Measurements from ENCODE around the gene BCAS4. TPM values are rescaled to one million over a fixed set of nuclear protein-coding genes. Genes with fewer than 3 reads are reported as not detected.

Gene BCAS4
- total RNA-seq, 1 donor from 2014 or later, result 15.7 TPM

- no peak for TF ChIP-seq CTCF (conservative IDR thresholded peaks at IDR 0.05; ENCODE audit: low read depth, low read length)
- no peak for DNase-seq (ENCODE audit: low read depth)
- H3K4me3 ChIP-seq (ENCODE audit: low read depth, low read length), result no peak overlapping the region
These were observed 33.7 kb downstream of the BCAS4 start for GRCh38 chr20:50828363-50829136.

- no peak for DNase-seq (ENCODE audit: low read depth)
These were observed 36.8 kb downstream of the BCAS4 start for GRCh38 chr20:50831622-50832021.

DNA sequence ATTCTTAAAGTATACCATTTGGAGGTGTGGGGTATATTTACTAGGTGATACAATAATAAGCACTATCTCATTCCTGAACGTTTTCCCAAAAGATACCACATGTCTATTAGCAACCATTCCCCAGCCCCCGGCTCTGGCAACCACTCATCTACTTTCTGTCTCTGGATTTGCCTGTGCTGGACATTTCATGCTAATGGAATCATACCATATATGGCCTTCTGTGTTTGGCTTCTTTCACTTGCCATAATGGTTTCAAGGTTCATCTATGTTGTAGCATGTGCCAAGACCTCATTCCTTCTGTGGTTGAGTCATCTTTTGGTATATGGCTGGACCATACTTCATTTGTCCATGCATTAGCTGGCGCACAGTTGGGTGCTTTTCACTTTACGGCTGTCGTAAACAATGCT is 39.7 kb downstream of the BCAS4 start:
- TF ChIP-seq CTCF (conservative IDR thresholded peaks at IDR 0.05; ENCODE audit: low read depth, low read length), result no peak
- DNase-seq (ENCODE audit: low read depth), result no peak
- no peak overlapping the region for H3K4me3 ChIP-seq (ENCODE audit: low read depth, low read length)

More at GRCh38 chr20:50831622-50832021, 36.8 kb downstream of the BCAS4 start:
- H3K4me3 ChIP-seq (ENCODE audit: low read depth, low read length), result no peak overlapping the region
- TF ChIP-seq CTCF (conservative IDR thresholded peaks at IDR 0.05; ENCODE audit: low read depth, low read length), result no peak

DNA sequence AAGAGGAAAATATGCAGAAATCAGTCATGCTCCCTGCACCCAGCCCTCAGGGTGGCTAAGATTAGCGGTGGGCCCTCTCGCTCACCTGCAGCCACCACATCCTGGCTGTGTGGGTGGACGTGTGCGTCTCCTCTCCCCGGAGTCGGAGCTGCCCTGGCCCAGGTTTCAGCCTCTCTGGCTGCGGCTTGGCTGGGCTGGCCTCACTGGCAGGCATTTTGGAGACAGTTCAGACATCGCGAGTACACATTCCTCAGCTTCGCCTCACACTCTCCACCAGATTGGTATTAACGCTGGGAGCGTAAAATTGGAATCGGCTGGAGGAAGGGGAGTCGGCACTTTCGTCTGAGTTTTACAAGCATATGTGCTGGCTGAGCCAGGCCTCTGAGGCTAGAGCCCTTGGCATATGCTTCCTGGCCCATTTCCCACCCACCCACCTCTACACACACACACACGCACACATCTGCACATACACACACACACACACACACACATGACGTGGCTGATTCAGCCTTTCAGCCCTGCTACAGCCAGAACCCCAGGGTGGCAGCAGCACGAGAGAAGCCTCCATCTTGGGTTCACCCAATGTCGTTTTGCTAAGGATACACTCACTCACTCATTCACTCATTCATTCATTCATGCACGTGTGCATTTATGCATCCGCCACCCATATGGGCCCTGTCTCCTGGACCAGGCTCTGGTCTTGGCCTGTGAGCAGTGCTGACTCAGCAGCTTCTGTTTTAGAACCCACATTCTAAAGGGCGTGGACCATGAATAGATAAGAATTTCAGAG is 42.9 kb downstream of the BCAS4 start:
- no peak overlapping the region for H3K4me3 ChIP-seq (ENCODE audit: low read depth, low read length)
- TF ChIP-seq CTCF (conservative IDR thresholded peaks at IDR 0.05; ENCODE audit: low read depth, low read length), result no peak
- no peak for DNase-seq (ENCODE audit: low read depth)

- no peak for TF ChIP-seq CTCF (conservative IDR thresholded peaks at IDR 0.05; ENCODE audit: low read depth, low read length)
- H3K4me3 ChIP-seq (ENCODE audit: low read depth, low read length), result no peak overlapping the region
These were observed 43.4 kb downstream of the BCAS4 start for GRCh38 chr20:50838322-50838625.

DNA sequence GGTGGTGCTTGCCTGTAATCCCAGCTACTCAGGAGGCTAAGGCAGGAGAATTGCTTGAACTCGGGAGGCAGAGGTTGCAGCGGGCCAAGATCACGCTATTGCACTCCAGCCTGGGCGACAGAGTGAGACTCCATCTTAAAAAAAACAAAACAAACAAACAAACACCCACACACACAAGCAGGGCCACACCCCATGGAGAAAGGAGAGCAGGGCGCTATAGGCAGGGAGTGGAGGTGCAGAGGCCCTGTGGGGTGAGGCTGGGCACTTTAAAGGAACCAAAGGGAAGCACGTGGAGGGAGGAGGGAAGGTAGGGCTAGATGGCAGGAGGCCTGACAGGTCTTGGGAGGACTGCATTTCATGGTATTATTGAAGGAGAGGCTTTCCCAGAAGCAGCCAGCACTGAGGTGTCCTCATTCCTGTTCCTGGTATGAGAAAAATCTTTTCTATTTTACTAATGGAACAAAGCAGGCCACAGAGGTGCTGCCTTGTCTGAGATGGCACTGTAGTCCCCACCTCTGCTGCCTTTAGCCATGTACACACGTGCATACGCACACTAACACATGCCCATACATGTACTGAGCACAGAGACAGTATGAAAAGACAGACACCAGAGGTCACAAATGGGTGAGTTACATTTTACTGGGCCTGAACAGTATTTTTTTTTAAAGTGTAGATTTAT is 44.0 kb downstream of the BCAS4 start:
- H3K4me3 ChIP-seq (ENCODE audit: low read depth, low read length), result no peak overlapping the region
- no peak for TF ChIP-seq CTCF (conservative IDR thresholded peaks at IDR 0.05; ENCODE audit: low read depth, low read length)
- no peak for DNase-seq (ENCODE audit: low read depth)

More at GRCh38 chr20:50838322-50838625, 43.4 kb downstream of the BCAS4 start:
- no peak for DNase-seq (ENCODE audit: low read depth)

All from epithelial cell of proximal tubule (primary cell).